ENCODE results near the gene ESR2.

The ESR2 gene

DNA sequence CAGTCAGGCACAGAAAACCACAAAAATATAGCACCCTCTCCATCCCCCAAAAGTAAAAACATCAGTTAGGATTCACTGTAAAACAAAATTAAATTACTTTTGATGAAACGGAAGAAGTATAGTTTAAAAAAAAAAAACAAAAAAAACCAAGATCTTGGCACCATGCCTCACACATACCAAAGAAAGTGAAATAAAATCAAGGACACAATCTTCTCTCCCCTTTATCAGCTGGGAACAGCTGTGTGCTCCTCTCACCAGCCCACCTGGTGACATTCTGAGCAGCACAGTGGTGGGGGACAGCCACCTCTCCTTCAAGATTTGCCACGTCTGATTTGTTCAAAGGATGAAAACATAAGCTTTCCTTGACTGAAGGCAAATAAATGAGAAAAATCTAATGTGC lies 55.5 kb downstream of the ESR2 start:
- Histone ChIP-seq H2AK5ac (ENCODE audit: low read length, severe bottlenecking) (peak overlapping the region; percentile 81), H3K4me1 (ENCODE audit: control insufficient read depth, insufficient read depth, low read depth, low read length) (peaks cover 27% of the 10 kb centered on the region)

DNA sequence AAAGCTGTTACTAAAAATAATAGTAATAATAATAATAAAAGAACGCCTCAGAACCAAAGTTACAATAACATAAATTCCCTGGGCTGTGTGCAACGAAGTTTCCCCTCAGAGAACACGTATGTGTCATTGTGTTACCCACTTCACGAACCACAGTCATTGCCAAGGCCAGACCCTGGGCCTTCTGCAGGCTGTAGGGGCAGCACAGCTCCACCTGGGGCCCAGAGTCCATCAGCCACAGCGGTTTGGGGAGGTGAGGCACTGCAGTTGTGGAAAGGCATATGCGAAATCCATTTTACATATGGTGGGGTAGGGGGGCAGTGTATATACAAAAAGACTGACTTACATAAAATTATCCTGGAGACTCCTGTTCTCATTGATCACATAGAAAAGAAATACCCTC lies 56.1 kb downstream of the ESR2 start:
- Histone ChIP-seq H3K79me1 (replicated peaks; ENCODE audit: low read length, poor library complexity, severe bottlenecking) (no peaks in the 10 kb centered on the region), H3K4me2 (ENCODE audit: low read length, poor library complexity, severe bottlenecking) (no peak overlapping the region), H3K23ac (ENCODE audit: low read length in 2 of 2) (no peak overlapping the region), H3K9me3 (ENCODE audit: control insufficient read depth, low read length) (no peaks in the 10 kb centered on the region), H4K91ac (ENCODE audit: low read length) (no peak overlapping the region), H3K27ac (ENCODE audit: low read length, poor library complexity, severe bottlenecking) (no peak overlapping the region), H2AFZ (ENCODE audit: low read depth, low read length) (no peak overlapping the region), H2BK120ac (ENCODE audit: low read depth, low read length) (no peak overlapping the region), H4K8ac (ENCODE audit: low read length) (no peak overlapping the region), H2AK5ac (ENCODE audit: low read length, severe bottlenecking) (no peak overlapping the region), H3K4me1 (ENCODE audit: control insufficient read depth, insufficient read depth, low read depth, low read length) (peaks cover 30% of the 10 kb centered on the region), H3K9ac (ENCODE audit: low read length) (no peak overlapping the region), H2BK12ac (ENCODE audit: low read length in 2 of 2) (no peak overlapping the region), H3K27me3 (ENCODE audit: control insufficient read depth in 1 of 2, insufficient read depth in 1 of 2, low read length in 2 of 2) (peaks cover 0 to 61% of the 10 kb centered on the region in 2 experiments), H3K18ac (ENCODE audit: low read depth in 1 of 2, low read length in 2 of 2) (no peak overlapping the region), H3K4ac (ENCODE audit: low read depth in 1 of 2, low read length in 2 of 2) (no peak overlapping the region), H2BK5ac (ENCODE audit: low read depth, low read length, poor library complexity, severe bottlenecking) (no peak overlapping the region), H3K4me3 (ENCODE audit: insufficient read depth in 1 of 2, low read depth in 1 of 2, low read length in 2 of 2) (no peak overlapping the region), H2BK15ac (ENCODE audit: low read depth, poor library complexity, severe bottlenecking) (no peak overlapping the region), H3K14ac (ENCODE audit: low read length in 2 of 2) (no peak overlapping the region), H3K36me3 (ENCODE audit: control insufficient read depth in 1 of 2, insufficient read depth in 2 of 2, low read depth in 1 of 2, low read length in 2 of 2) (peaks cover 0 to 1% of the 10 kb centered on the region in 2 experiments)
- no peak for DNase-seq
- 97% methylated on average over 4 of the region's 6 CpGs for WGBS

More for the DNA sequence above, 55.5 kb downstream of the ESR2 start:
- Histone ChIP-seq H4K91ac (ENCODE audit: low read length) (no peak overlapping the region), H3K23ac (ENCODE audit: low read length in 2 of 2) (no peak overlapping the region), H3K9ac (ENCODE audit: low read length) (no peak overlapping the region), H3K27me3 (ENCODE audit: control insufficient read depth in 1 of 2, insufficient read depth in 1 of 2, low read length in 2 of 2) (peaks cover 0 to 66% of the 10 kb centered on the region in 2 experiments), H2AFZ (ENCODE audit: low read depth, low read length) (no peak overlapping the region), H3K79me1 (replicated peaks; ENCODE audit: low read length, poor library complexity, severe bottlenecking) (no peaks in the 10 kb centered on the region), H3K36me3 (ENCODE audit: control insufficient read depth in 1 of 2, insufficient read depth in 2 of 2, low read depth in 1 of 2, low read length in 2 of 2) (no peaks in the 10 kb centered on the region), H3K4me3 (ENCODE audit: insufficient read depth in 1 of 2, low read depth in 1 of 2, low read length in 2 of 2) (no peak overlapping the region), H2BK15ac (ENCODE audit: low read depth, poor library complexity, severe bottlenecking) (no peak overlapping the region), H4K8ac (ENCODE audit: low read length) (no peak overlapping the region), H3K27ac (ENCODE audit: low read length, poor library complexity, severe bottlenecking) (no peak overlapping the region), H2BK5ac (ENCODE audit: low read depth, low read length, poor library complexity, severe bottlenecking) (no peak overlapping the region), H3K4me2 (ENCODE audit: low read length, poor library complexity, severe bottlenecking) (no peak overlapping the region), H3K14ac (ENCODE audit: low read length in 2 of 2) (no peak overlapping the region), H3K9me3 (ENCODE audit: control insufficient read depth, low read length) (no peaks in the 10 kb centered on the region), H3K18ac (ENCODE audit: low read depth in 1 of 2, low read length in 2 of 2) (no peak overlapping the region), H2BK120ac (ENCODE audit: low read depth, low read length) (no peak overlapping the region), H3K4ac (ENCODE audit: low read depth in 1 of 2, low read length in 2 of 2) (no peak overlapping the region), H2BK12ac (ENCODE audit: low read length in 2 of 2) (no peak overlapping the region)
- DNase-seq: no peak
- WGBS: 91% methylated on average over 2 of the region's 2 CpGs

DNA sequence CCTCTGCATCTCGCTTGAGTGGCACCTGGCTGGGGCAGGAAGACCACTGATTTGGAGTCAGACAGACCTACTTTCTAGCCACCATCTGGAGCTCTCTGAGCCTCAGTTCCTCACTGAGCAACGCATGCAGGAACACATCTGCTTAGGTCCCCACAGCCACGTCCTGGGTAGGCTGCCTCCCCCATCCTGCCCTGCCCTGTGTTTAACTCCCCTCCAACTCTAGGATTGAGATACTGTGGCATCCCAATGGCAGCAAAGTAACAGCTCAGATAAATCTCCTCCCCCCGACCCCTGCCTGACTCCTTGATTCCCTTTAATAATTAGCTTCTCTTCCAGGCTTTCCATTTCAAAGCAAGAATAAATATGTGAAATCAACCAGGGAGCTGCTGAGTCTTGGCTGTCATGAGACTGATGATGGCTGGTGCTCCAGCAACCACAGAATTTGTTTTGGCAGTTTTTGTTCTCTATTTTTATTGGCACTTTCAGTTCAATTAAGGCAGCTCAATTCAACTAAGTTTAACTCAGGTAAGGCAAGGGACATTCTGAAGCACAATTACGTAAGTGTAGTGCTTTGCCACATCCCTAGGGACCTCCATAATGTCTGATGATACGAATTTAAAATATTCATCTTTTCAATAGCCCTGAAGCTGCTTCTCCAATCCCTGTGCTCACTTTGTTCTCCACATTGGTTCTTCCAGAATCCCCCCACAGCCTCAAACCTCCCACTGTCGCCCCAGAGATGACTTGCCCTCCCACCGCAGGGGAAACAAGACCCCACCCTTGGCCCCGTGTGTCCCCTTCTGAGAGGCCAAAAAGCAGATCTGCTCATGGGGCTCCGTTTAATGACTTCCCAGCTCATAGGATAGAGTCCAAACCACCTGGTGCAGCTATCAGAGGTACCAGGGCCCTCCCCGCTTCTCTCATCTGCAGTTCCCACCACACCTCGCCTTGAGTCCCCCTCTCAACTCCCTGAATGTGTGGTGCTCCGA lies 58.2 kb downstream of the ESR2 start:
- Histone ChIP-seq H2AFZ (ENCODE audit: low read depth, low read length) (no peak overlapping the region), H3K23ac (ENCODE audit: low read length in 2 of 2) (no peak overlapping the region), H2BK12ac (ENCODE audit: low read length in 2 of 2) (no peak overlapping the region), H3K4me3 (ENCODE audit: insufficient read depth in 1 of 2, low read depth in 1 of 2, low read length in 2 of 2) (no peak overlapping the region), H3K27me3 (ENCODE audit: control insufficient read depth in 1 of 2, insufficient read depth in 1 of 2, low read length in 2 of 2) (peaks cover 0 to 57% of the 10 kb centered on the region in 2 experiments), H4K8ac (ENCODE audit: low read length) (no peak overlapping the region), H4K91ac (ENCODE audit: low read length) (no peak overlapping the region), H3K4me2 (ENCODE audit: low read length, poor library complexity, severe bottlenecking) (no peak overlapping the region), H3K27ac (ENCODE audit: low read length, poor library complexity, severe bottlenecking) (peak overlapping the region; percentile 26), H3K9me3 (ENCODE audit: control insufficient read depth, low read length) (no peaks in the 10 kb centered on the region), H3K36me3 (ENCODE audit: control insufficient read depth in 1 of 2, insufficient read depth in 2 of 2, low read depth in 1 of 2, low read length in 2 of 2) (peaks cover 0 to 3% of the 10 kb centered on the region in 2 experiments), H3K18ac (ENCODE audit: low read depth in 1 of 2, low read length in 2 of 2) (no peak overlapping the region), H3K4me1 (ENCODE audit: control insufficient read depth, insufficient read depth, low read depth, low read length) (peaks cover 38% of the 10 kb centered on the region), H2AK5ac (ENCODE audit: low read length, severe bottlenecking) (peak overlapping the region; percentile 72), H2BK5ac (ENCODE audit: low read depth, low read length, poor library complexity, severe bottlenecking) (no peak overlapping the region), H3K14ac (ENCODE audit: low read length in 2 of 2) (no peak overlapping the region), H2BK15ac (ENCODE audit: low read depth, poor library complexity, severe bottlenecking) (peak overlapping the region; percentile 88), H2BK120ac (ENCODE audit: low read depth, low read length) (no peak overlapping the region), H3K4ac (ENCODE audit: low read depth in 1 of 2, low read length in 2 of 2) (no peak overlapping the region), H3K79me1 (replicated peaks; ENCODE audit: low read length, poor library complexity, severe bottlenecking) (no peaks in the 10 kb centered on the region), H3K9ac (ENCODE audit: low read length) (no peak overlapping the region)
- DNase-seq: no peak
- WGBS: 91% methylated on average over 12 of the region's 13 CpGs

DNA sequence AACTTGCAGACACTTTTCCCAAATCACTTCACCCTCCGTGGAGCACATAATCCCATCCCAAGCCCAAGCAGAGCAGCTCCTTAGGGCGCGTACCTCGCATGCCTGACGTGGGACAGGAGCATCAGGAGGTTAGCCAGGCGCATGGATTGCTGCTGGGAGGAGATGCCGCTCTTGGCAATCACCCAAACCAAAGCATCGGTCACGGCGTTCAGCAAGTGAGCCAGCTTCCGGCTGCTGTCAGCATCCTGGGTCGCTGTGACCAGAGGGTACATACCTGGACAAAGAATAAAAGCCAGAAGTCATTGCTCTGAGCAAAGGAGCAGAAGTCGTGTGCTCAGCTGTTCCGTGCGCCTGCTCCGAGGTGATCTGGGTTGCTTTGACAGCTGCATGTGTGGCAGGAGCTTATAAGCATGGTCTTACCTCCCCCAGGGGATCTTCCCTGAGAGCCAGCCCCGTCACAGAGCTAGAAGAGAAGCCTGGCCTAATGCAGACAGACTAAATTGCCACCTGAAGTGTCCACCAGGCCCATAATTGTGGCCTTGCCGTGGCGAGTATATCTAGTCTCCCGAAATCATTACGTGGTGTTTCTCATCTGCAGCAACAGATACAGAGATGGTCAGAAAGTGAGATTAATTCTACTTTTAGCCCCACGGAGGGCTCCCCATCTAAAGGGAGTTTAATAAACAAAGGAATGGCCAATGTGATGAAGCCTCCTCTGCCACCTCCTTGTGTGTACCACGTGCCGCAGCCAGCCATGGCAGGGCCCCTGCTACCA lies 59.1 kb downstream of the ESR2 start:
- Histone ChIP-seq H2BK15ac (ENCODE audit: low read depth, poor library complexity, severe bottlenecking) (no peak overlapping the region), H3K27ac (ENCODE audit: low read length, poor library complexity, severe bottlenecking) (peak overlapping the region; percentile 26), H4K8ac (ENCODE audit: low read length) (no peak overlapping the region), H3K4me2 (ENCODE audit: low read length, poor library complexity, severe bottlenecking) (no peak overlapping the region), H4K91ac (ENCODE audit: low read length) (no peak overlapping the region), H3K4me1 (ENCODE audit: control insufficient read depth, insufficient read depth, low read depth, low read length) (peaks cover 38% of the 10 kb centered on the region), H3K9ac (ENCODE audit: low read length) (no peak overlapping the region), H2AK5ac (ENCODE audit: low read length, severe bottlenecking) (peak overlapping the region; percentile 5), H3K23ac (ENCODE audit: low read length in 2 of 2) (no peak overlapping the region), H3K36me3 (ENCODE audit: control insufficient read depth in 1 of 2, insufficient read depth in 2 of 2, low read depth in 1 of 2, low read length in 2 of 2) (peaks cover 0 to 3% of the 10 kb centered on the region in 2 experiments), H3K4ac (ENCODE audit: low read depth in 1 of 2, low read length in 2 of 2) (no peak overlapping the region), H2BK12ac (ENCODE audit: low read length in 2 of 2) (peak overlapping the region in 1 of 2 experiments; percentile 32), H3K27me3 (ENCODE audit: control insufficient read depth in 1 of 2, insufficient read depth in 1 of 2, low read length in 2 of 2) (peaks cover 0 to 51% of the 10 kb centered on the region in 2 experiments), H3K18ac (ENCODE audit: low read depth in 1 of 2, low read length in 2 of 2) (no peak overlapping the region), H3K79me1 (replicated peaks; ENCODE audit: low read length, poor library complexity, severe bottlenecking) (peaks cover 3% of the 10 kb centered on the region), H2AFZ (ENCODE audit: low read depth, low read length) (no peak overlapping the region), H3K4me3 (ENCODE audit: insufficient read depth in 1 of 2, low read depth in 1 of 2, low read length in 2 of 2) (no peak overlapping the region), H2BK5ac (ENCODE audit: low read depth, low read length, poor library complexity, severe bottlenecking) (no peak overlapping the region), H3K9me3 (ENCODE audit: control insufficient read depth, low read length) (no peaks in the 10 kb centered on the region), H3K14ac (ENCODE audit: low read length in 2 of 2) (no peak overlapping the region), H2BK120ac (ENCODE audit: low read depth, low read length) (no peak overlapping the region)
- DNase-seq: no peak
- WGBS: 88% methylated on average over 24 of the region's 24 CpGs
